HepG2 (cell line): ENCODE measurements around the gene ADPRS. TPM values are rescaled to one million over a fixed set of nuclear protein-coding genes. Genes with fewer than 3 reads are reported as not detected.
A peak's percentile ranks its signal among the peaks of the same experiment; 100 is the strongest.

Source experiments
- IRF2 ChIP-seq: IDR thresholded peaks from 2 replicates; pipeline ENCODE4 v1.6.1; 2018; ENCODE audit warnings: missing genetic modification reagents, missing compliant biosample characterization
- KDM5A ChIP-seq: fragments of 200-600 bp; sonication (generic); IDR thresholded peaks from 2 replicates; pipeline ENCODE4 v1.7.0; 2018; ENCODE audit warnings: antibody characterized with exemption, mild to moderate bottlenecking, low read length, borderline replicate concordance
- KLF6 ChIP-seq: IDR thresholded peaks from 2 replicates; pipeline ENCODE4 v1.8.0; 2016; ENCODE audit warnings: missing biosample characterization, missing genetic modification reagents
- MIER2 ChIP-seq: IDR thresholded peaks from 2 replicates; pipeline ENCODE4 v1.6.1; 2016; ENCODE audit warnings: missing biosample characterization, missing genetic modification reagents
- MIER3 ChIP-seq: IDR thresholded peaks from 2 replicates; pipeline ENCODE4 v1.6.1; 2016; ENCODE audit warnings: missing compliant biosample characterization, borderline replicate concordance
- NR2F1 ChIP-seq, 2 experiments: fragments of 450-650 bp in 1 of 2; formaldehyde crosslinking in 1 of 2; IDR thresholded peaks; 2 replicates each; pipeline versions ENCODE4 v1.5.0 to v1.6.1; 2016 to 2020; ENCODE audit warnings: mild to moderate bottlenecking in 1 of 2, missing compliant biosample characterization in 1 of 2, missing genetic modification reagents in 1 of 2, moderate library complexity in 1 of 2
- NR2F2 ChIP-seq: IDR thresholded peaks from 2 replicates; pipeline ENCODE4 v1.6.1; 2012; ENCODE audit warnings: low read depth, inconsistent platforms, borderline replicate concordance
- PRDM15 ChIP-seq: sonication (generic); formaldehyde crosslinking; IDR thresholded peaks from 2 replicates; pipeline ENCODE4 v1.4.0; 2020; ENCODE audit warnings: missing genetic modification reagents
- PRMT3 ChIP-seq: sonication (generic); formaldehyde crosslinking; IDR thresholded peaks from 2 replicates; pipeline ENCODE4 v1.8.1; 2022; ENCODE audit warnings: low read depth, mild to moderate bottlenecking, moderate library complexity, missing genetic modification reagents, borderline replicate concordance
- SOX13 ChIP-seq, 3 experiments: fragments of 450-650 bp in 1 of 3; sonication (generic) in 1 of 3; formaldehyde crosslinking in 1 of 3; IDR thresholded peaks in 2 of 3; conservative IDR thresholded peaks in 1 of 3; 2 replicates each; pipeline versions ENCODE4 v1.5.0 to v1.6.1; 2016 to 2020; ENCODE audit warnings: antibody characterized with exemption in 1 of 3, mild to moderate bottlenecking in 1 of 3, missing compliant biosample characterization in 1 of 3, missing genetic modification reagents in 1 of 3, moderate library complexity in 1 of 3
- SRY ChIP-seq: sonication (generic); formaldehyde crosslinking; IDR thresholded peaks from 2 replicates; pipeline ENCODE4 v1.8.0; 2022; ENCODE audit warnings: mild to moderate bottlenecking, missing genetic modification reagents
- ZBTB8A ChIP-seq: sonication (generic); formaldehyde crosslinking; IDR thresholded peaks from 2 replicates; pipeline ENCODE4 v1.4.0; 2020; ENCODE audit warnings: mild to moderate bottlenecking, low read depth, missing genetic modification reagents, borderline replicate concordance
- ZNF121 ChIP-seq: sonication (generic); formaldehyde crosslinking; IDR thresholded peaks from 2 replicates; pipeline ENCODE4 v1.5.0; 2020; ENCODE audit warnings: mild to moderate bottlenecking, missing genetic modification reagents
- ZNF576 ChIP-seq: sonication (generic); formaldehyde crosslinking; IDR thresholded peaks from 2 replicates; pipeline ENCODE4 v1.4.0; 2020; ENCODE audit warnings: mild to moderate bottlenecking, missing genetic modification reagents
- ZNF597 ChIP-seq: sonication (generic); formaldehyde crosslinking; IDR thresholded peaks from 2 replicates; pipeline ENCODE4 v1.5.0; 2020; ENCODE audit warnings: missing genetic modification reagents
- ZNF766 ChIP-seq: sonication (generic); formaldehyde crosslinking; IDR thresholded peaks from 2 replicates; pipeline ENCODE4 v1.5.0; 2020; ENCODE audit warnings: missing genetic modification reagents, borderline replicate concordance
- polyA plus RNA-seq, 8 experiments: library from polyadenylated mRNA; depleted of rRNA in 3 of 8; stranded (reverse) in 7 of 8; unstranded in 1 of 8; fragments of >200 nt; fragmentation: Illumina TruSeq in 4 of 8; extraction: Trizol in 4 of 8; gene quantifications; 2 replicates each; pipeline versions ENCODE4 v1.2.1 to v1.2.3, GENCODE V29; 2011 to 2016; ENCODE audit warnings: low read depth in 4 of 8, missing spikeins in 1 of 8, mixed read lengths in 1 of 8; ENCODE audit not compliant: insufficient read depth in 1 of 8
- total RNA-seq, 5 experiments: library from RNA; depleted of rRNA; stranded (reverse); fragments of >200 nt; fragmentation: Illumina TruSeq; extraction: Trizol; gene quantifications; 2 replicates each; pipeline ENCODE4 v1.2.3, GENCODE V29; 2016; ENCODE audit warnings: low read depth in 1 of 5

ADPRS gene
- total and polyA plus RNA-seq, 2 of the 13 experiments (the other 11 are each of a cell fraction or from before 2014, with no cell fraction given): 30.6 to 36.4 TPM

- TF ChIP-seq SOX13 (IDR thresholded peaks at IDR 0.05) (peak; percentile 37; the same call in 1 of the 2 replicates), SOX13 (CRISPR knock-in tag; conservative IDR thresholded peaks at IDR 0.05 in 1 of 2, IDR thresholded peaks at IDR 0.05 in 1 of 2) (peak in 1 of 2 experiments; percentile 40; a peak in 1 of 4 replicates), ZNF121 (peak; percentile 63), ZNF597 (CRISPR knock-in tag) (no peak), IRF2 (peak; percentile 92), NR2F1 (CRISPR knock-in tag; IDR thresholded peaks at IDR 0.05) (no peak), ZNF766 (peak; percentile 95; the same call in 1 of the 2 replicates), ZBTB8A (CRISPR knock-in tag) (no peak), KDM5A (peak; percentile 94), ZNF576 (no peak), PRMT3 (peak; percentile 77; the same call in 1 of the 2 replicates), NR2F2 (peak; percentile 54; the same call in 1 of the 2 replicates), SRY (peak; percentile 88), KLF6 (CRISPR knock-in tag) (peak; percentile 92), PRDM15 (no peak), MIER3 (CRISPR knock-in tag) (peak; percentile 74; the same call in 1 of the 2 replicates), MIER2 (CRISPR knock-in tag) (peak; percentile 72; the same call in 1 of the 2 replicates)
Measured at GRCh38 chr1:36088577-36089392, at the start of gene ADPRS (continued).
